OCI-LY3 (cell line): Measurements from ENCODE around the gene ST7.

Experiments used
- H2AFZ ChIP-seq: fragments of 200-600, 300-600 bp; shearing (Covaris generic); 2 replicates; pipeline ENCODE4 v1.6.0; 2014; ENCODE audit warnings: antibody characterized with exemption, low read depth, low read length
- H3K27ac ChIP-seq: fragments of 200-600, 300-600 bp; sonication (generic); 2 replicates; pipeline ENCODE4 v1.5.1; 2014; ENCODE audit warnings: mild to moderate bottlenecking, low read length, moderate library complexity, mixed read lengths
- H3K27me3 ChIP-seq: fragments of 200-600, 300-600 bp; sonication (generic); 2 replicates; pipeline ENCODE4 v1.6.1; 2014; ENCODE audit warnings: low read depth, low read length, mixed read lengths
- H3K36me3 ChIP-seq: fragments of 200-600, 300-600 bp; sonication (generic); replicated peaks from 2 replicates; pipeline ENCODE3; 2014; ENCODE audit warnings: low read depth, low read length, mixed read lengths
- H3K4me1 ChIP-seq: fragments of 300-600, 200-600 bp; sonication (generic); 2 replicates; pipeline ENCODE4 v1.6.1; 2014; ENCODE audit warnings: low read length, mixed read lengths
- H3K4me2 ChIP-seq: fragments of 200-600, 300-600 bp; sonication (generic); 2 replicates; pipeline ENCODE4 v1.6.1; 2014; ENCODE audit warnings: low read length, mixed read lengths
- H3K4me3 ChIP-seq: fragments of 300-600, 200-600 bp; sonication (generic); 2 replicates; pipeline ENCODE4 v1.5.1; 2014; ENCODE audit warnings: antibody characterized with exemption, mild to moderate bottlenecking, low read length, moderate library complexity
- H3K79me2 ChIP-seq: fragments of 300-600, 200-600 bp; shearing (Covaris generic); 2 replicates; pipeline ENCODE4 v1.6.1; 2014; ENCODE audit warnings: mild to moderate bottlenecking, low read length, mixed read lengths
- H3K9ac ChIP-seq: fragments of 300-600, 200-600 bp; shearing (Covaris generic); 2 replicates; pipeline ENCODE4 v1.6.0; 2014; ENCODE audit warnings: mild to moderate bottlenecking, low read length, moderate library complexity
- H3K9me3 ChIP-seq: fragments of 200-600, 300-600 bp; shearing (Covaris generic); 2 replicates; pipeline ENCODE4 v1.6.1; 2014; ENCODE audit warnings: low read length, mixed read lengths; ENCODE audit not compliant: insufficient read depth
- H4K20me1 ChIP-seq: fragments of 200-600, 300-600 bp; sonication (generic); 2 replicates; pipeline ENCODE4 v1.6.1; 2016; ENCODE audit warnings: low read length, mixed read lengths; ENCODE audit not compliant: insufficient read depth
- EZH2phosphoT487 ChIP-seq: fragments of 200-600 bp; shearing (Covaris generic); IDR thresholded peaks from 2 replicates; pipeline ENCODE4 v1.6.1; 2018; ENCODE audit warnings: antibody characterized with exemption, mixed run types, low read depth
- TF ChIP-seq, protein P1 (sequence below): fragments of 200-600, 300-600 bp; sonication (generic); IDR thresholded peaks from 2 replicates; pipeline ENCODE4 v1.5.1; 2014; ENCODE audit warnings: antibody characterized with exemption, low read length, low read depth

The ST7 gene

GRCh38 chr7:117135553-117135891 lies 182.2 kb downstream of the ST7 start:
- H3K4me1 ChIP-seq: no peaks in the 10 kb centered on the region
- no peak overlapping the region for H2AFZ ChIP-seq
- TF ChIP-seq EZH2phosphoT487: no peak
- TF ChIP-seq, protein P1, sequence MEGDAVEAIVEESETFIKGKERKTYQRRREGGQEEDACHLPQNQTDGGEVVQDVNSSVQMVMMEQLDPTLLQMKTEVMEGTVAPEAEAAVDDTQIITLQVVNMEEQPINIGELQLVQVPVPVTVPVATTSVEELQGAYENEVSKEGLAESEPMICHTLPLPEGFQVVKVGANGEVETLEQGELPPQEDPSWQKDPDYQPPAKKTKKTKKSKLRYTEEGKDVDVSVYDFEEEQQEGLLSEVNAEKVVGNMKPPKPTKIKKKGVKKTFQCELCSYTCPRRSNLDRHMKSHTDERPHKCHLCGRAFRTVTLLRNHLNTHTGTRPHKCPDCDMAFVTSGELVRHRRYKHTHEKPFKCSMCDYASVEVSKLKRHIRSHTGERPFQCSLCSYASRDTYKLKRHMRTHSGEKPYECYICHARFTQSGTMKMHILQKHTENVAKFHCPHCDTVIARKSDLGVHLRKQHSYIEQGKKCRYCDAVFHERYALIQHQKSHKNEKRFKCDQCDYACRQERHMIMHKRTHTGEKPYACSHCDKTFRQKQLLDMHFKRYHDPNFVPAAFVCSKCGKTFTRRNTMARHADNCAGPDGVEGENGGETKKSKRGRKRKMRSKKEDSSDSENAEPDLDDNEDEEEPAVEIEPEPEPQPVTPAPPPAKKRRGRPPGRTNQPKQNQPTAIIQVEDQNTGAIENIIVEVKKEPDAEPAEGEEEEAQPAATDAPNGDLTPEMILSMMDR: no peak
- no peak overlapping the region for H3K4me3 ChIP-seq
- no peak overlapping the region for H3K4me2 ChIP-seq
- no peaks in the 10 kb centered on the region for H3K27me3 ChIP-seq
- peaks cover 8% of the 10 kb centered on the region; the same call in 1 of the 2 replicates for H4K20me1 ChIP-seq
- no peak overlapping the region for H3K9ac ChIP-seq
- H3K27ac ChIP-seq: no peak overlapping the region
- H3K9me3 ChIP-seq: no peaks in the 10 kb centered on the region
- H3K79me2 ChIP-seq: no peaks in the 10 kb centered on the region
- H3K36me3 ChIP-seq: peaks cover 66% of the 10 kb centered on the region

DNA sequence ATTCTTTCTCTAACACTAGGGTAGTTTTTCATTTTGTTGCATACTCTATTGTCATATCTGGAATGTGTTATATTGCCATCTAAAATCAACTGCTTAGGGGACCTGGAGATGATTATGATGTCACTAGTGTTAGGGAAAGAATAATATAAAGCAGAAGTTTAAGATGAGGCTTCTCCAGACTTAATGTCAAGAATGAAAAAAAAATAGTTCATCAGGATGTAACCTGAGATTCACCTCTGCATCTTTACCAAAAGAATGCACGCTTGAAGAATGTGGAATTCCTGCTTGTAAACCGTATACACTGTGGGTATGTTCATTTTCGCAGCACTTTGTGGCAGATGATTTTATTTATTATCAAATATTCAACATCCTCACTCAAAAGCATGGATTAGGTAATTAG lies 184.6 kb downstream of the ST7 start:
- H3K9me3 ChIP-seq: no peaks in the 10 kb centered on the region
- H3K9ac ChIP-seq: no peak overlapping the region
- no peak overlapping the region for H3K4me2 ChIP-seq
- no peaks in the 10 kb centered on the region for H3K4me1 ChIP-seq
- H3K79me2 ChIP-seq: no peaks in the 10 kb centered on the region
- no peak overlapping the region for H3K4me3 ChIP-seq
- no peak for TF ChIP-seq EZH2phosphoT487
- TF ChIP-seq, protein P1: no peak
- H2AFZ ChIP-seq: no peak overlapping the region
- no peaks in the 10 kb centered on the region for H3K27me3 ChIP-seq
- peaks cover 63% of the 10 kb centered on the region for H3K36me3 ChIP-seq
- peaks cover 8% of the 10 kb centered on the region; the same call in 1 of the 2 replicates for H4K20me1 ChIP-seq
- H3K27ac ChIP-seq: no peak overlapping the region

- no peak overlapping the region for H3K4me2 ChIP-seq
- H3K4me1 ChIP-seq: no peaks in the 10 kb centered on the region
- H3K9ac ChIP-seq: no peak overlapping the region
- peaks cover 8% of the 10 kb centered on the region; the same call in 1 of the 2 replicates for H4K20me1 ChIP-seq
- H3K79me2 ChIP-seq: no peaks in the 10 kb centered on the region
- no peaks in the 10 kb centered on the region for H3K9me3 ChIP-seq
- no peaks in the 10 kb centered on the region for H3K27me3 ChIP-seq
- peaks cover 61% of the 10 kb centered on the region for H3K36me3 ChIP-seq
- H2AFZ ChIP-seq: no peak overlapping the region
- H3K4me3 ChIP-seq: no peak overlapping the region
- TF ChIP-seq EZH2phosphoT487: no peak
- TF ChIP-seq, protein P1: no peak
- H3K27ac ChIP-seq: no peak overlapping the region
Observed at GRCh38 chr7:117138495-117138894, 185.2 kb downstream of the ST7 start.

DNA sequence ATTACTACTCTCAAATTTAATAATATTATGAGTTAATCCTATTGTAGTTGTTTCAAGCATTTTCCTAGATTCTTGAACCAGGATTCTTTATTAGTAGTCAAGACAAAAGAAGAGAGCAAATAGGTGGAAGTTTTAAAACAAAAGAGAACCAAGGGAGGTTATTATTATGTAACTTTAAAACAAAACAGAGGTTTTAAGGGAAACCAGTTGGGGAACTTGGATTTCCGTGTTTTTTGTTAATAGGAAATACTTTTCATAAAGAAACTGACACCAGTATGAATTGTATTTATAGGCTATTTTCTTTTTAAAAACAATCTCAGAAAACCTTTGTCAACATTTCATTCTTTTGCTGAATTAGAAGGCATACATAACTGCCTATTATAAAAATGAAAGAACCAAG lies 185.7 kb downstream of the ST7 start:
- H2AFZ ChIP-seq: no peak overlapping the region

More for the DNA sequence above, 185.7 kb downstream of the ST7 start:
- Histone ChIP-seq H3K36me3 (peaks cover 60% of the 10 kb centered on the region), H3K27me3 (no peaks in the 10 kb centered on the region), H3K9me3 (no peaks in the 10 kb centered on the region), H3K27ac (no peak overlapping the region), H4K20me1 (peaks cover 8% of the 10 kb centered on the region; the same call in 1 of the 2 replicates), H3K4me3 (no peak overlapping the region), H3K4me2 (no peak overlapping the region), H3K4me1 (no peaks in the 10 kb centered on the region), H3K79me2 (no peaks in the 10 kb centered on the region), H3K9ac (no peak overlapping the region)
- TF ChIP-seq, protein P1: no peak
- TF ChIP-seq EZH2phosphoT487: no peak
